ENCODE data around the gene TEX36. TPM values are rescaled to one million over a fixed set of nuclear protein-coding genes. Genes with fewer than 3 reads are reported as not detected.

Gene TEX36
- total and polyA plus RNA-seq, 9 of the 15 experiments (the other 6 are each of a cell fraction or from before 2014, with no cell fraction given) = 0.10 to 0.82 (median 0.15) TPM; not detected in 6

- TF ChIP-seq KDM2B (CRISPR knock-in tag; IDR thresholded peaks at IDR 0.05) = no peak
- no peak for TF ChIP-seq ATF1 (CRISPR knock-in tag; IDR thresholded peaks at IDR 0.05)
- peak; percentile 76 for TF ChIP-seq ATF1 (tag; IDR thresholded peaks at IDR 0.05)
- no peak for TF ChIP-seq ZC3H8 (IDR thresholded peaks at IDR 0.05)
- TF ChIP-seq OTX1 (CRISPR knock-in tag; IDR thresholded peaks at IDR 0.05) = no peak
- TF ChIP-seq TFAP4 (CRISPR knock-in tag; IDR thresholded peaks at IDR 0.05; ENCODE audit: borderline replicate concordance) = 0 out of 2 replicates have a peak, but pooled peaks have one; percentile 46
- no peak for TF ChIP-seq SMC3 (conservative IDR thresholded peaks at IDR 0.05; ENCODE audit: insufficient read depth, low read depth, low read length)
- TF ChIP-seq GABPB1 (CRISPR knock-in tag; IDR thresholded peaks at IDR 0.05) = peak; percentile 85
- TF ChIP-seq NR2C2 (CRISPR knock-in tag; IDR thresholded peaks at IDR 0.05) = no peak
- TF ChIP-seq NR2C2 (tag; IDR thresholded peaks at IDR 0.05) = peak; percentile 22; the same call in 1 of the 2 replicates
- no peak for TF ChIP-seq GATAD2A (IDR thresholded peaks at IDR 0.05)
- TF ChIP-seq ZNF146 (CRISPR knock-in tag; IDR thresholded peaks at IDR 0.05; ENCODE audit: unreplicated experiment) = no peak
- peak; percentile 57 for TF ChIP-seq VEZF1 (CRISPR knock-in tag; IDR thresholded peaks at IDR 0.05)
- no peak for TF ChIP-seq TRIM24 (IDR thresholded peaks at IDR 0.05)
- TF ChIP-seq KLF10 (CRISPR knock-in tag; IDR thresholded peaks at IDR 0.05) = no peak
- no peak for TF ChIP-seq HCFC1 (IDR thresholded peaks at IDR 0.05; ENCODE audit: low read depth, low read length)
- no peak for TF ChIP-seq FUS (optimal IDR thresholded peaks at IDR 0.05; ENCODE audit: low read depth, low read length)
- no peak for TF ChIP-seq ZNF121 (CRISPR knock-in tag; conservative IDR thresholded peaks at IDR 0.05)
- TF ChIP-seq E2F8 (IDR thresholded peaks at IDR 0.05; ENCODE audit: low read depth, partially characterized antibody) = peak; percentile 69
- no peak for TF ChIP-seq DEAF1 (CRISPR knock-in tag; IDR thresholded peaks at IDR 0.05)
- TF ChIP-seq SREBF1 (IDR thresholded peaks at IDR 0.05; ENCODE audit: borderline replicate concordance, low read depth, low read length) = no peak
These were observed 36.4 kb upstream of the TEX36 start, which contains the start of gene EDRF1 (continued) for GRCh38 chr10:125719173-125720001.
